GM21825 (cell line): ENCODE data around the gene HOXA13.

Experiments
- ATAC-seq: cut with Tn5 transposase; IDR thresholded peaks from one replicate; pipeline ENCODE4 v1.9.1; 2021; ENCODE audit warnings: mild to moderate bottlenecking, moderate library complexity; ENCODE audit not compliant: unreplicated experiment

Gene HOXA13

DNA sequence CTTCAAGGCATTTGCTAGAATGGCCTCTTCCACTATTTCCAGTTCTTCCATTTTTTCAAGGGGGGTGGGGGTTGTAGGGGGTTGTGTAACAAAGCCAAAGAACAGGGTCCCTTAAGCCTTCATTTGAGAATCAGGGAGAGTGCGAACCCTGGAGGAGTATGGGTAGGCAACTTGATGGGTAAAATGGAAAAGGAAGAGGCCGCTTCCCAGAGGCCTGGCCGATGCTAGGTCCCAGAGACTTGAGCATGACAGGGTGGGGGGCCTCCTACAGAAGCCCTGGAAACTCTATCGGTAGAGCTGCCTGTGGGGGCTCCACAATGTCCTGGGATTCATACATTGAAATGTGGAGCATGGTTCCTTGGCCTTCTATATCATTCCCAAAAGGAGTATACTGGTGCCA, 9.1 kb upstream of the HOXA13 start:
- ATAC-seq = no peak

DNA sequence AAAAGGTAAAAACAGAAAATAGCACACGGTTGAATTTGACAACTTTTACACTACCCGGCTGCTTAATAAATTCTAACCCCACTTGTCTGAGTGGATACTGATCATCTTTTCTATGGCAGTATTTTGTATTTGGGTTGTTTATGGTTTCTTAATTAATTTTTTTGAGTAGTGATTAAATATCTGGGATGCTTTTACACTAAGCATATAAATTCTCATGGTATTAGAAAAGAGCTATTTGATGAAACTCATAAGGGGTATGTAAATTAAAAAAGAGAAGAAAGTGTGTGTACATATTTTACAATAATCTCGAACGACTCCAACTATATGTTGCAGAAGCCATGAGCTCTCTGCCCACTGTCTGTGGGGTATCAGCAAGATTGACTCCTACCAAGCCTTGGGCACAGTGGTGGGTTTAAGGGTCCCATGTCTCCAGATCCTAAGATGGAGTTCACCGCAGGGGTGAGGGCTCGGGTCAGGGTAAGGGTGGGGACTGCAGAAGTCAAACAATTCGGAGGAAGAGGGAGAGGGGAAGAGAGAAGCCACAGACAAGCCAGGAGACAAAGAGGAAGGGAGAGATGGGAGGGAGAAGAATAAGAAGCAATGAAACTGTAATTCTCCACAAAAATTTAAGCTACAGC, 7.6 kb upstream of the HOXA13 start:
- no peak for ATAC-seq

DNA sequence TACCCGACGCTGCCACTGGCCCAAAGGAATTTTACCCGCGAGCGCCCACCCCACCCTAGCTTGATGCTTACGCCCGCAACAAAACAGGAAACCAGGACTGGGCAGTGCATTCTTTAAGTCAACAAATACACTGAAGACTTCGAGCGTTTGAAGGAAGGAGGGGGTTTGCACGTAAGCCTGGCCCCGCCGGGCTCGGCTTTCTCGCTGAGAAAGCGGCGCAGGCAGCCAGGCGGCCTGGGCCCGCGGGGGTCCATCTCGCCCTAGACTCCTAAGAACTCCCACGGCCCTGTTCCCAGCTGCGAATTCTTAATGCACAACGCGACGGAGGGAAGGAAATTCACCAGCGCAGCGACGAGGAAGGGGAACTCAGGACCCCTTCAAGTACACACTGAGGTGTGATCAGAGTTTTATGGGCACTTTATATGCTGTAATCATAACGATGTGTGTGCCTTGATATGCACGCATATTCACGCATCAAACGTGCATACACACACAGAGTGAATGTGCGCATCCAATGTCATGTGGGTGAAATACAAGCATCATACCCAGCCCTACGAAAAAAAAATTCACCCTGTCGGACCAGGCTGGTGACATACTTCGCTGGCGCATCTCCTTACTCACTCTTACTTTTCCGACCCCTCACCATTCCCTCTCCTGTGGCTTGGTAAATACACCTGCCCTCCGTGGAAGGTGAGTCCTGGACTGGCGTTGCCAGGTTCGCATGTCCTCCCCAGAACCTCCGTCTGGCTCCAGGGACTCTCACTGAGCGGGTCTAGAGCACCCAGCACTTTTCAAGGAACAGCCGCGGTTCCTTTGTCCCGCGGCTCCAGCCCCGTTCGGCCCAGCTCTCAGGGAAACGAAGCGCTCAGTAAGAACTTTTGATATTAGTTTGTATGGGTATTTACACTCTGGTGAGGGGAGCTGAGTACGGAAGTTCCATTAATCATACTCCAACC, 5.7 kb upstream of the HOXA13 start:
- ATAC-seq = no peak

DNA sequence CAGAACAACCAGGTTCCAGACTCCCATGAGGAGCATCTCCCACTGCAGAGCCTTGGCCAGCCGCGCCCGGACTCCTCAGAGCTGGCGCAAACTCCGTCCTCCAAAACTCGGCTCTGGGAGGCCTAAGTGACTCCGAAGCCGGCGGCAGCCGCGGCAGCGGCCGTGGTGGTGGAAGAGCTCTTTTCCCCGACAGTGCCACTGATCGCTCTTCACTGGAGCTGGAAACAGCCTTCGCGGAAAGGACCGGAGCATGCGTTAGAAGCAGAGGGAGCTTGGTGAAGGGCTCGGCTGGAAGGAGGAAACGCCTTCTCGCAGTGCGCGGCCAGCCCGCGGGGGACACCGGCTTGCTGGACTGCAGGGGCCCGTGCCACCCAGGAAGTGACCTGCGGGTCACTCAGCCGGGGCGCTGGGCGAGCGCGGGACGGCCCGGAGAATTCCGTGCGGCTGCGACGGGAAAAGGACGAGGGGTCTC, 5.0 kb upstream of the HOXA13 start:
- ATAC-seq = no peak

DNA sequence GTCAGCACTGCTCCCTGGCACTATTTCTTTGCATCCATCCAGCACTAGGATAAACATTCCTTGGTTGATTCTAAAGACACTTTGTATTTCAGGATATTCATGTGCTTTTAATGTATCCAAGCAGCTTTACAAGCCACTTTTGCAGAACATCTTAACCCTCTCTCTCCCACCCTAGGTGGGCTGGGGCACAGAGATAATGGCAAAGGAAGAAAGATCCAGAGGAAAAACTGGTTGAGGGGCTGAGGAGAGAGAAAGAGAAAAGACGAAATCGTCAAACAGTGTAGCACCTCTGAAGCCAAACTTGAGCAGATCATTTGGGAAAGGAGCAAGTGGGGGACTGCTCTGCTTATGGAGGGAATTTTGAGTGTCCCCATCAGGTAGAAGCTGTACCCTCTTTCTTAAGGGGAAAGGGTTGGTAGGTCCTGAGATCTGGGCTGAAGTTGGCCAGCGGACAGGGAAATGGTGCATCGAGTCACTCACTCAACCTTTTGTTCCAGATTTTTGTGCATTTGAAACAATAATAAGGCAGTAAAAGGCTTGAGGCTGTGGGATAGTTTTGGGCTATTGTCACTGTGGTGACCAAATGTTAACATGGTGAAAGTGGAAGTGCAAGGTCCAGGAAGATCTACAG, 4.2 kb upstream of the HOXA13 start:
- ATAC-seq = no peak

DNA sequence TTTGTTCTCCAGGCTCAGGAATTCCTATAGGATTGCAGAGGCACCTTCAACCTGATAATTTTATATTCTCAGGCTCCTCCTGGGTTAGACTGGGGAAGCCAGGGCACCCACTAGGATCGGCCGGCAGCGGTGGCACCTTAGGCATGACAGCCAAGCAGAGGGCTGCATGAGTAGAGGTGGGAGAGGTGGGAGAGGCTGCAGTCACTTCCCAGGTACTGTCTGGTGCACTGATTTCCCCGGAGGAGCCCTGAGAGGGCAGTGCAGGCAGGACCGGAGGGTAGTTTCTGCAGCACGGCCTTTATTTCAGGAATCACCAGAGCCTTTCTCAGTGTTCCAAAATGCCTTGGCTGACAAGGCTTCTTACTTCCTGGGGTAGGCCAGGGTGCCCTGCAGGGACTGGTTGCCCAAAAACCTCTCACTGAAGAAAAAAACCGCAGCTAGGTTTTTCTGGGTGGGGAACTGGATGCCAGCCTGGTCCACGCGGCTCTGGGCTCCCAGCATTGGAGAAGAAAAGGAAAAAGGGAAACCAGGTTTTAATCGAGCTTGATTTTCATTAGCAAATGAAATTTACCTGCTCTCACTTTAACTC, 3.6 kb upstream of the HOXA13 start:
- ATAC-seq = no peak

DNA sequence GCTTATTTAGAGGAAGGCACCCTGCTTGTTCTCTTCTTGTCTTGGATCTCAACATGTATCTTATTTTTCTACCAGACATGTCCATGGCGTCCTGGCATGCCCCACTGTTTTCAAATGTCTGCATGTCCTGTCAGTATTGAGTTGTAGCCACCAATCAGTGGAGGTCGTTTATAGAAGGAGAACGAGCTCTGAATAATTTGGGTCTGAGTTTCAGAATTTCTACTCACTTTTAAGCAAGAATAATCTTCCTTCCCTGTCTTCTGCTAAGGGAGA, 2.9 kb upstream of the HOXA13 start:
- no peak for ATAC-seq

DNA sequence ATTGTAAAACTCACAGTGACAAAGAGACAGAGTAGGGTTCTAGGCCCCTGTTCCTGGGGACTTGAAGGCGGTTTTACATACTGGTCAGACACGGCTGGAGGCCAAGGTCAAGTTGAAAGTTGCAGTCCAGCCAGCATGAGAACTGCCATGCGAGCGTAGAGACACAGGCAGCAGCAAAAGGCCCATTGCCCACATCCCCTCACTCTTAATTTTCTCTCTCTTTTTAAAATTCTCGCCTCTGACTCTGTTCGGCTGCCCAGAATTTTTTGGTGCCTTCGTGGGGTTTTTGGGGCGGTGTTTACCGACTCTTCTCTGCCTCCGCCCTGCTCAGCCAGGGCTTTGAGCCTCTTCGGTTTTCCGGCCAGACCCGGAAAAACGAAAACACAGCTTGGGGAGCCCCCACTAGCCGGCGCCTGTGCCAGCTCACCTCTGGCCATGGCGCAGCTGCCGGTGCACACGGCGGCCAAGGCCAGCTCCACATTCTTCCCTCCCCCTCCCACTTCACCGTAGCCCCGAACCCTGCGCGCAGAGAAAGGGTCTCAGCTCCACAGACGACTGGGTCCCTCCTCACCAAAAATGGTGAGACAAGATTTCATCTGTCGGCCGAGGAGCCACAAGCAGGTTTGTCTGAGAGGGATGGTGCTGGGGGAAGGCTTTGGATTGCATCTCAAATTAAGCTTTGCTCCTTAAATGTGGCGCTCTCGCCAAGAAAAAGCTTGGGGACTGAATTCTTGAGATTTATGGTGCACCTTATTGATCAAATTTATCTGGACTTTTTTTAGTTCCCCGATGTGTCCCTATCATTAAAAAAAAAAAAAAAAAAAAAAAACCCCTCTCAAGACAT, 2.3 kb upstream of the HOXA13 start:
- no peak for ATAC-seq

DNA sequence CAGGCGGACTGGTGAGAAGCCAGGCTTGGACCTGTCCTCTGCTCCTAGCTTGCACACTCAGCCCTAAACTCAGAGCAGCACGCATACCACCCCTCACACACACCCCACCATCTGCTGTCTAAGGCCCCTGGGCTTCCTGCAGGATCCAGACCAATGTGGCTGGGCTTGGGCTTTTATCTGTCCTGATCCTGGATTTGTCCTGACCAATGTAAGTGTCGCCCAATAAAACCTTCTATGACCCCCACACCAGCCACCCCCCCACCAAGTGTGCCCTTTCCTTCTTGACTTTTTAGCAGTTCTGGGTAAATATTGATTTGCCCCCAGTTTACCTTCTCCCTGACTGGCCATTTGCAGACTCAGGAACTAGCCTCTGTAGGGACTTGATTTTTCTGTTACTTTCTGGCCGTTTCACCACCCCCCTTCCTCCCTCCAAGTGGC, 1.7 kb upstream of the HOXA13 start:
- no peak for ATAC-seq

DNA sequence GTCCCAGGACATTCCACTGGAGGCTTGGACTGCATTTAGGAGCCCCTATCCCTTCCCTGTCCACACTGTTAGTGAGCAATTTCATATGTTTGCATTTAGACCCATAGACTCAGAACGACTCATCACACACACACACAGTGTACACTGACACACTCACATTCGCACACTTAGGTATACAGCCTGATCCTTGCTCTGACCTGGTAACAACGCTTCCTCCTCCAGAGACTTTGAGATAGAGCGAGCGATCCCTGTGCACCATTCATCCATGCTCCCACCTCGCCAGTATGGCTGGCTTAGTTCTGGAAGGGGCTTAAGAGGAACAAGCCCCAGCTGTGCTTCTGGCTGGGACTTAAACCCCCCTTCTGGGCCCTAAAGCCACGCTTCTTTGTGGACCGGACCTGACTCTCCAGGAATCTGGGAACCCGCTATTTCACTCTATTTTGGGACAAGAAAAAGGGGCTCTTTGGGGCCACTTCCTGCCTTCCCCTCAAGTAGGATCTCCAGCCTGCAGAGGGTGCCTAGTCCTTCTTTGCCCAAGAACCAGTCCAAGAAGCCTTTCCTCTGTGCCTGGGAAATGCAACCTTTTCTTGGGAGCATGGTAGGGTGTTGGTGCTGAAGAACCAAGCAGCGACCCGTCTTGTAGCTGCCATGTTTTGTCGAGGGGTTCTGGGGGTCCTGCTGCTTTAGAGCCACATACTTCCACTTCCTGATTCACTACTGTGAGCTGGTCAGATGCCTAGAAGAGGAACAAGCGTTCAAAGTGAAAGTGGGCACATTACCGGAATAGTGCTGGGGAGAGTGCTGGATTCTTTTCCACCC, 1.1 kb upstream of the HOXA13 start:
- ATAC-seq = no peak

DNA sequence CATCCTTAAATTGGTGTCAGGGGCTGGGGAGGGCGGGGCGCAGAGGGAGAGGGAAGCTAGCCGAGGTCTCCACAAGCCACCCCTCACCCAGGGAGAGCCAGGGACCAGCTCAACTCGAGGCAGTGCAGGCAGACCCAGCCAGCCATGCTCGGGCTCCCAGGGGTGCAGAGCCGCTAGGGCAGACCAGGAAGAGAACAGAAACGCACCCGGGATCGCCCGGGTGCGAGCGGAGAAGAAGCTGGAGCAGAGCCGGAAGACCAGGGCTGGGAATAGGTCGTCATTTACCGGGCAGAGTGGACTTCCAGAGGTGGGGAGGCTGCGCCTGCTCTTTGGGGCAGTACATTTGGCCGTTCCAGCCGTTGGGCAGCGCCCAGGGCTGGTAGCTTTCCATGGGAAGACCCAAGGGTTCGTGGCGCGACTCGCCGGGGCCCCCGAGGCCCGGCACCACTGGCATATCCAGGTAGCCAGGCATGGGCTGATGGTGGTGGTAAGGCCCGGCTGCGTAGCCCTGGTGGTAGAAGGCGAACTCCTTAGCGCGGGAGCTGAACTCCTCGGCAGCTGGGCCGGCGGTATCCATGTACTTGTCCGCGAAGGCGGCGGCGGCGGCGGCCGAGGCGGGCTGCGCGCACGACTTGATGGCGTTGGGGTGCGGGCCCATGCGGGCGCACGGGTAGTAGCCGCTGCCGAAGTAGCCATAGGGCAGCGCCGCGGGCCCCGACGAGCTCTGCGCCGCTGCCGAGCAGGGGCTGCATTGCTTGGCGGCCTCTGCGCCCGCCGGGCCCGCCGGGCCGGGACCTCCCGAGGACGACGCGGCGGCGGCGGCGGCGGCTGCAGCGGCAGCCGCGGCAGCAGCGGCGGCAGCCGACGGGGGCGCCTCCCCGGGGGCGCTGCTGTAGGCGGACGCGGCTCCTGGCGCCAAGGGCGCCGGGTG, 755 bp downstream of the HOXA13 start:
- ATAC-seq = no peak

DNA sequence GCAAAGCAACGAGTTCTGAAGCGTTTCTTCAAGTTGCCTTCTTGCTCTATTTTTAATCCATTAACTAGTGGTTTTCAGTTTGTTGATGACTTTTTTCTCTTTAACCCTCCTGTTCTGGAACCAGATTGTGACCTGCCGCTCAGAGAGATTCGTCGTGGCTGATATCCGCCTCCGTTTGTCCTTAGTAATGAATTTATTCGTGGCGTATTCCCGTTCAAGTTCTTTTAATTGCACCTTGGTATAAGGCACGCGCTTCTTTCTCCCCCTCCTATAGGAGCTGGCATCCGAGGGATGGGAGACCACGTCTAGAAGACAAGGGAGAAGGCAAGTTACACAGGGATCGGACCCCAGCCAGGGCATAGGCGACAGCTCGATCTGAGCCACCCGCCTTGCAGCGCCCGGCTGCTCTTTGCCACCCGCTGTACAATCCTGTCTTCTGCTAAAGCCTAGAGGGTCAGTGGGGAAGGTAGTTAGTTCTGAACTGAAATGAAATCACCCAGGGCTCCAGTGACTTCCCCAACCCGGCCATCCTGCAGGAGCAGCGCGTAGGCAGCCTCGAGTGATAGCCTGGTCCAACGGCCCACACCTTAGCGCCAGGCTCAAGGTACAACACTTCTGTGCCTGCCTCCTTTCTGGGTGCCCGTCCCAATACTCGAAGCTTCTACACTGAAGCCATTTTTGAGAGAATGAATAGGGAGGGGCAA, 1.6 kb downstream of the HOXA13 start:
- no peak for ATAC-seq

DNA sequence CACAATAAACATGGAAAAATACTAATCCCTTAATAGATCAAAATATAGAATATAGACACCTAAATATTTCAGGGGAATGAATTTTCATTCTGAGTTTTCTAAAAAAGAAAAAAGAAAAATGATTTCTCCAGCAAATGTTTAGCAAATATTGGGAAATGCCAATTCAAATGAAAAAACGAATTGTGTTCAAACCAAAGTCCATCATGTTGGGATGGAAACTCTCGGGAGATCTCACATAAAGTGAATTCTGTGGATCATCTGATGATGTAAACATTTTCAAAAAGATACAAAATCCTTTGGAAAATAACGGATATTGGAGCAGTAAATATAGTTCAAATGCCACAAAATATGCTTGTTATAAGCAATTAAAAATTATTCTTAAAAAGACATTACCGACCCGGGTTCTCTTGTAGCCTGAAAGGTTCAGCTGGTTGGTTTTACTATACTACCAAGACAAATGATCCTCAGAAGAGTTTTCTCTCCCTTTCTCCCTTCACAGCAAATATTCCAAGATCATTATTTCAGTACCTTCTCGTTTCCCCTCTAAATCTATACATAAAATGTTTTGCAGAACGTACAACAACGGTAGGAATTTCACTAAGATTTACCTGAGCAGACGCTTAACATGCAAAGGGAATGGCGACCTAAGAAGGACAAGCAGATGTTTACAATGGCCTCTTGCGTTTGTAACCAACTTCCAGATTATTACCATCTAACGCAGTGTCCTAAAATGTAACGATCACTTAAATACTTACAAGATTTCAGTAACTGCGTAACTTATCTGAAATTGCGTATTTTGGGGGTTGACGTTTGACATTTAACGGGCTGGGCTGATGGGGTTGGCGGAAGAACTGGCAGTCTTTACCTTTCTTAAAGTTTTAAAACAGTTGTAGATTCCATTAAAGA, 2.5 kb downstream of the HOXA13 start:
- ATAC-seq = no peak

DNA sequence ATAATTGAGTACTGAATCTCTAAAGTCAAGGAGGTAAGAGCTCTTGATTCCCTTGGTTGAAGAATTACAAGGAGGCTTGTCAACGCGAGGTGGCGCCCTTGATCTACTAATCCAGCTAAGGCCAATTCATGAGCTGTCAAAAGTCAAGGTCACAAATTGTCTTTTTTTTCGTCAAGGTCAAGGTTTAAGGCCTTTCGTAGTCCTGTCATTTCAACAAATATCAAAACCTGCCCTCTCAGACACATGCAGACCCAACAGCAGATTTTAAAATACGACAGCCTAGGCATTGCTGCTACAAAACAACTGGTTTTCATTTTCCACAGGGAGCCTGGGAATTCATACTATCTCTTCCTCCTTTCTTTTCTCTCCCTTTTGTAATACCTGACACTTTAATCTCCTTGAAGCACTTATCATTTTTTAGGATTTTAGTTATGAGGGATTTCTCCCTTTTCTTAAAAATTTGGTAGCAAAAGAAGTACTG, 3.6 kb downstream of the HOXA13 start:
- no peak for ATAC-seq

DNA sequence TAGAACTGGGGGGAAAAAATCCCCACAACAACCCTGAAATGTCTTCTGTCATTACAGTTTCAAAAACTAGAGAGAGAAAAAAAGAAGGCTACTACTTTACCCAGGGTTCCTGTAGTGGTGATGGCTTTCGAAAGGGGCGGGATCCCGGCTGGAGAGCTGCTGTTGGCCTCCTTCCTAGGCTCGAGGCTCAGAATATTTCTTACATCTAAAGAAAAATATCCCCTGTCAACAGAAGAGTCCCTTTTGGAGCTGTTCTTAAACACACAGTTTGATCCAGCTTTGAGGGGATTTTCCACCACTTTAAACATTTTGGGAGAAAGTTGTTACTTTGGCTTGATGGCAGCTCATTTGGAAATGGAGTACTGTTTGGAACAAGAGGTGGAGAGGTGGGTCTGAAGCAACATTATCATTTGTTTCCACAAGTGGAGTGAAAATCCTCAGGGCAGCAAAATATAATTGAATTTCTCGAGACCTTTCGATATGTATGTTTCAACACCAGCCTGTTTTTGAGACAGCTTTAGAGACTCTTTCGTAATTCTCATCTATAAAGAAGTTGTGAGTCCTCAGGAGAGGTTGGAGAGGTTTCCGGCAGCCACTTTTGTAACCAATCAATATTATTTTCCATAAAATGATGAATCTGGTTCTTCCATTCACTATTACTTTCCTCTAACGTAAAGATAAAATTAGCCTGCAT, 5.1 kb downstream of the HOXA13 start:
- ATAC-seq = no peak

DNA sequence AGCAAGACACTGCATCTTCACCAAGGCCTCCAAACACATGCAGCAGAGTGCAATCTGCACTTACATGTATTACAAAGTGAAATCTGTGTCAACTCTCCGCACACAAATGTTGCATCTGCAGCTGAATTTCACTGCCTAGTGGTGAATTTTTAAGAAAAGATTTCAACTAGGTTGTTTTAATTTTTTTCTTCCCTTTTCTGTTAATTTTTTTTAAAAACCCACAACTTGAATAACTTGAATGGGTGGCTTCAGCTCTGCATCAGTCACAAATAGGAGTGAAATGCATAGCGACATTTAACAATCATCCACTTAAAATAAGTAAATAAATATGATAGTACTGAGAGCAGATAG, 5.9 kb downstream of the HOXA13 start:
- no peak for ATAC-seq
